C4-2B (cell line): Measurements from ENCODE around the gene LARP6.

Experiments
- ZFX ChIP-seq: fragments of 450-650 bp; IDR thresholded peaks from 2 replicates; pipeline ENCODE4 v1.6.1; 2017
- TF ChIP-seq, protein P1 (sequence below): fragments of 450-650 bp; conservative IDR thresholded peaks from 2 replicates; pipeline ENCODE4 v1.5.1; 2017; ENCODE audit warnings: mild to moderate bottlenecking

DNA sequence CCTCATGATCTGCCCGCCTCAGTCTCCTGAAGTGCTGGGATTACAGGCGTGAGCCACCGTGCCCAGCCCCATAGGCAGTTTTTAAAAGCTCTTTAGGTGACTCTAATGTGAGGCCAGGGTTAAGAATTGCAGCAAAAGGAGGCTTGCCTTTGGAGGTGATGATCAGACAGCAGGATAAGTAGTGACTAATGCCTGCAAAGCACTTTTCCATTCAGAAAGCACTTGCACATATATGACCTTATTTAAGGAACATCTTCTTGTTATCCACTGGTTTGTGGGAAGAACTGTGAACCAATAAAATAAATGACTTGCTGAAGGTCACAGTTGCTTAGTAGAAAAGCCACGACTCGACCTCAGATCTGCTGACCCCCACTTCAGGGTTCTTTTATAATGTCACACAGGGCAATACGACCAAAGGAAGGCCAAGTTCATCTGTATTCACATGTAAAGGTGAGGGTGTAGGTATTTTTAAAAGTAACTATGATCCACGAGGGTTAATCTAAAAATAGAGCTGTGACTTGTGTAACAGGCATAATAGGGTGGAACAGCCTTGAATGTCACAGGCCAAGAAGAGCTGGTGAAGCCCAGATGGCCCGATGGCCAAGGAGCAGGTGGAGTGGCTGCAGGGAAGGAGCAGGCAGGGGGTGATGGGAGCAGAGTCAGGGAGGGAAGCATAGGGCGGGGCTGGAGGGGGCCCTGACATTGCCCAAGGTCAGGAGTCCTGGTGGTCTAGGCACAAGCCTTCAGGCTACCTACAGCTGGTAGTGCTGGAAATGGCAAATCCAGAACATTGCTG lies 24.4 kb downstream of the LARP6 start:
- TF ChIP-seq, protein P1, sequence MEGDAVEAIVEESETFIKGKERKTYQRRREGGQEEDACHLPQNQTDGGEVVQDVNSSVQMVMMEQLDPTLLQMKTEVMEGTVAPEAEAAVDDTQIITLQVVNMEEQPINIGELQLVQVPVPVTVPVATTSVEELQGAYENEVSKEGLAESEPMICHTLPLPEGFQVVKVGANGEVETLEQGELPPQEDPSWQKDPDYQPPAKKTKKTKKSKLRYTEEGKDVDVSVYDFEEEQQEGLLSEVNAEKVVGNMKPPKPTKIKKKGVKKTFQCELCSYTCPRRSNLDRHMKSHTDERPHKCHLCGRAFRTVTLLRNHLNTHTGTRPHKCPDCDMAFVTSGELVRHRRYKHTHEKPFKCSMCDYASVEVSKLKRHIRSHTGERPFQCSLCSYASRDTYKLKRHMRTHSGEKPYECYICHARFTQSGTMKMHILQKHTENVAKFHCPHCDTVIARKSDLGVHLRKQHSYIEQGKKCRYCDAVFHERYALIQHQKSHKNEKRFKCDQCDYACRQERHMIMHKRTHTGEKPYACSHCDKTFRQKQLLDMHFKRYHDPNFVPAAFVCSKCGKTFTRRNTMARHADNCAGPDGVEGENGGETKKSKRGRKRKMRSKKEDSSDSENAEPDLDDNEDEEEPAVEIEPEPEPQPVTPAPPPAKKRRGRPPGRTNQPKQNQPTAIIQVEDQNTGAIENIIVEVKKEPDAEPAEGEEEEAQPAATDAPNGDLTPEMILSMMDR, result no peak
- no peak for TF ChIP-seq ZFX
